Neutrophil (primary cell): ENCODE data around the gene GP1BB.
A peak's percentile ranks its signal among the peaks of the same experiment; 100 is the strongest.

Experiments used
- H3K27ac ChIP-seq: fragments of 200-600 bp; sonication (generic); 2 replicates; pipeline ENCODE4 v1.5.1; 2016; ENCODE audit warnings: mild to moderate bottlenecking, moderate library complexity
- H3K27me3 ChIP-seq: fragments of 200-600 bp; sonication (generic); 2 replicates; pipeline ENCODE4 v1.6.0; 2016; ENCODE audit warnings: mild to moderate bottlenecking
- H3K36me3 ChIP-seq: fragments of 200-600 bp; sonication (generic); 2 replicates; pipeline ENCODE4 v1.5.1; 2017
- H3K4me1 ChIP-seq, 2 experiments: fragments of 200-600 bp in 1 of 2; sonication (generic) in 1 of 2; 1 replicate in 1 of 2; 2 replicates in 1 of 2; pipeline versions ENCODE4 v1.5.1 to v1.6.1; 2013 to 2016; ENCODE audit warnings: low read depth in 1 of 2, low read length in 1 of 2, mild to moderate bottlenecking in 1 of 2, moderate library complexity in 1 of 2; ENCODE audit not compliant: control insufficient read depth in 1 of 2, insufficient read depth in 1 of 2
- H3K4me3 ChIP-seq, 2 experiments: fragments of 200-600 bp in 1 of 2; sonication (generic) in 1 of 2; 1 replicate in 1 of 2; 2 replicates in 1 of 2; pipeline ENCODE4 v1.5.1; 2013 to 2016; ENCODE audit warnings: low read depth in 1 of 2, low read length in 1 of 2, mild to moderate bottlenecking in 1 of 2, moderate library complexity in 1 of 2
- H3K9me3 ChIP-seq: fragments of 200-600 bp; sonication (generic); 2 replicates; pipeline ENCODE4 v1.5.1; 2016
- CTCF ChIP-seq: fragments of 200-600 bp; sonication (generic); IDR thresholded peaks from 2 replicates; pipeline ENCODE4 v1.5.1; 2016; ENCODE audit warnings: antibody characterized with exemption

The GP1BB gene

GRCh38 chr22:19686946-19687345 lies 36.4 kb upstream of the GP1BB start:
- Histone ChIP-seq H3K4me1 (peaks cover 59 to 71% of the 10 kb centered on the region in 2 experiments), H3K9me3 (no peaks in the 10 kb centered on the region), H3K4me3 (peak overlapping the region; percentile 45 to 65), H3K27me3 (no peaks in the 10 kb centered on the region), H3K27ac (peak overlapping the region; percentile 89), H3K36me3 (no peaks in the 10 kb centered on the region)
- no peak for TF ChIP-seq CTCF

DNA sequence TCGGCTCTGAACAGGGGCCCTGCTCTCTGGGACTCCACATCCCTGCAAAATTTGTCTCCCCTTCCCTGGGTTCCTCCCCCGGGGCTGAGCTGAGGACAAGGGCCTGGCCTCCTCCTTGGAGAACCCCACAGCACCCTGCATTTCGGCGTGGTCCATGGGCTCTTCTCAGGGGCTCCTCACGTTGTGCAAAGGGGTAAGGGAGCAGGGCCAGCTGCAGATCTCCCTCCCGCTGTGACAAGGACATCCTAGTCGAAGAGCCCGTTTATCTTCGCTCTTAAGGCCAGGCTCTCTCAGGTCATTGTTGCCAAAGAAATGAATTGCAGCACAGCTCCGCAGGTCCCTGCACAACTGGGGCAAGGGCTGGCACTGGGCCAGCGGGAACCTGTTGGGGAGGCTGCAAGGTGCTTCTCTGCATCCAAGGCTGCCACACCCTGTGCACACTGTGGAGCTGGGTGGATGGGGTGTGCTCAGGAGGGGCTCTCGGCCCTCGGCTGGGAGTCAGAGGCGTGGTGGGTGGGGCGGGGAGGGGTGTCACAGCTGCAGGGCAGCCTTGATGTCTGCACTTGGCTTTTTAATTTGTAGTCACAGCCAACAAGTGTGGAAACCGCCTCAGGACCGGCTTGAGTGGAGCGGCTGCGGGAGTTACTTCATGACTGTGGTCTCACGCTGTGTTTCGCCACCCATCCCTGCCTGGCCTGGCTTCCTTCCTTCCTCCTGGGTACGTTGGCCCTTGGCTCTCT lies 35.6 kb upstream of the GP1BB start:
- no peak for TF ChIP-seq CTCF
- Histone ChIP-seq H3K27ac (peak overlapping the region; percentile 89), H3K4me3 (peak overlapping the region; percentile 45 to 65), H3K27me3 (no peaks in the 10 kb centered on the region), H3K36me3 (no peaks in the 10 kb centered on the region), H3K9me3 (no peaks in the 10 kb centered on the region), H3K4me1 (peaks cover 52 to 63% of the 10 kb centered on the region in 2 experiments)

- H3K9me3 ChIP-seq, result no peaks in the 10 kb centered on the region
- H3K4me1 ChIP-seq, result peaks cover 51 to 60% of the 10 kb centered on the region in 2 experiments
- H3K36me3 ChIP-seq, result no peaks in the 10 kb centered on the region
- TF ChIP-seq CTCF, result no peak
- H3K27ac ChIP-seq, result peak overlapping the region; percentile 89
- H3K27me3 ChIP-seq, result no peaks in the 10 kb centered on the region
- H3K4me3 ChIP-seq, result peak overlapping the region; percentile 45 to 65
Measured at GRCh38 chr22:19688301-19689290, 34.7 kb upstream of the GP1BB start.

DNA sequence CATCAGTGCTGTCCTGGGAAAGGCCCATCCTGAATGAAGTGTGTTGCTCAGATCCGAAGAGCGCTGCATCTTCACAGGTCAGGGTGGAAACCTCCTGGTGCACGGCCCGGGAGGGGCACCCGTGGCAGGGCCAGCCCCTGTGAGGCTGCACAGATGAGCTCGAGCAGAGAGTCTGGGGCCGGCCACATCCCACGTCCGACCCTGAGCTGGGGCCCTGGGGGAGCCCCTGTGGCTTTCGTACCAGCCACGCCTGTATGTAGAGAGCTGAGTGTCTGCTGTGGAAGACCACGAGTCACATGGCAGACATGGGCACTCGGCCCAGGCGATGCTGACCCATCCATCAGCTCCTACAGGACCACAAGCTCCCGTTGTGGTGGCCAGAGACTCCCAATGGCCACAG lies 33.9 kb upstream of the GP1BB start:
- H3K27me3 ChIP-seq, result no peaks in the 10 kb centered on the region
- H3K9me3 ChIP-seq, result no peaks in the 10 kb centered on the region
- H3K4me3 ChIP-seq, result peak overlapping the region; percentile 45 to 65
- H3K27ac ChIP-seq, result peak overlapping the region; percentile 89
- H3K36me3 ChIP-seq, result no peaks in the 10 kb centered on the region
- no peak for TF ChIP-seq CTCF
- H3K4me1 ChIP-seq, result peaks cover 51 to 60% of the 10 kb centered on the region in 2 experiments

DNA sequence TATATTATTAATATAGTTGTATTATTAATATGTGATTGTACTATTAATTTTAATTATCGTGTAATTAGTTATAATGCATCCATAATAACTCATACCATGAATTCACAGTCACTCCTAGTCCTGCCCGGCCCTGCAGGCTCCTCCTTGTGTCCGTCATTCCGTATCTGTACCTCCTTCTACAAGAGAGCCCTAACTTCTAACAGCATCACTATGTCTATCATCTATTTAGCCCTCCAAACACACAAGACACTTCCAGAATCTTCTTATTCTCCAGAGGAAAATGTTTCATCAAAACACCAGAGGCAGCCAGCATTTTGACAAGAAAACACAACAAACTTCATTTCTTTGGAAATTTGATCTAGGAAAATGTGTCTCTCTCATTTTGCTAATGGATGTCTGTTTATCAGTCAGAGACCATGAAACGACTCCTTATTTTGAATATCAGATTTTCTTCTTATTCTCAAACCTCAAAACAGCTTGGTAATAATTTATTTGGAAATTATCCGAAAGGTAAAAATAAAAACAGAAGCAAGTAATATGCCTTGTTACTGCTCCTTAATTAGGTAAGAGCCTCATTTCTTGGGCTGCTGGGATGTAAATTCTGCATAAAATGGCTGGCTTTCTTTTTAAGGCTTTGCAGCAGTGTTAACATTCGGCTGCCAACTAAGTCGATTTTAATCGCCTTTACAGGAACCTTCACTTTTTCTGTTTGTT lies 32.2 kb upstream of the GP1BB start:
- Histone ChIP-seq H3K27ac (peak overlapping the region; percentile 44), H3K4me3 (no peak overlapping the region), H3K4me1 (peaks cover 49 to 50% of the 10 kb centered on the region in 2 experiments), H3K36me3 (no peaks in the 10 kb centered on the region), H3K27me3 (no peaks in the 10 kb centered on the region), H3K9me3 (no peaks in the 10 kb centered on the region)
- TF ChIP-seq CTCF, result no peak
